ENCODE data around the gene ARL3.

ARL3 gene

DNA sequence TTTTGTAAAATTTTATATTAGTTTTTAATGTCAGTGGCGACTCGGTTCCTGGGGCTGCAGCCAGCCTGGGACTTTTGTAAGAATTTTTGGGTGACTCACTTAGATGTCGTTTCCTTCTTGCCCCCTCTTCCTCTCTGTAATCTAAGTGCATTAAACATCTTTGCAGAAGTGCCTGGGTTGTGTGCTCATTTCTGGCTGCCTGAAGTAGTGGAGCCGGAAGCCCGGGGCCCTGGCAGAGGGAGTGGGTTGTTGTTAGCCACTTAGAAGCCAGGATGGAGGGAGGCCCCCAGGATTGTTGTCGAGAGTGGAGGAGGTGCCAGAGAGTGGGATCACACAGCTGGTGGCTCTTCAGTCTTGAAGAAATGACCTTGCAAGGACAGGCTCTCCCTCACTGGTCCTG, 80.9 kb downstream of the ARL3 start:
- DNase-seq = peak; percentile 30

DNA sequence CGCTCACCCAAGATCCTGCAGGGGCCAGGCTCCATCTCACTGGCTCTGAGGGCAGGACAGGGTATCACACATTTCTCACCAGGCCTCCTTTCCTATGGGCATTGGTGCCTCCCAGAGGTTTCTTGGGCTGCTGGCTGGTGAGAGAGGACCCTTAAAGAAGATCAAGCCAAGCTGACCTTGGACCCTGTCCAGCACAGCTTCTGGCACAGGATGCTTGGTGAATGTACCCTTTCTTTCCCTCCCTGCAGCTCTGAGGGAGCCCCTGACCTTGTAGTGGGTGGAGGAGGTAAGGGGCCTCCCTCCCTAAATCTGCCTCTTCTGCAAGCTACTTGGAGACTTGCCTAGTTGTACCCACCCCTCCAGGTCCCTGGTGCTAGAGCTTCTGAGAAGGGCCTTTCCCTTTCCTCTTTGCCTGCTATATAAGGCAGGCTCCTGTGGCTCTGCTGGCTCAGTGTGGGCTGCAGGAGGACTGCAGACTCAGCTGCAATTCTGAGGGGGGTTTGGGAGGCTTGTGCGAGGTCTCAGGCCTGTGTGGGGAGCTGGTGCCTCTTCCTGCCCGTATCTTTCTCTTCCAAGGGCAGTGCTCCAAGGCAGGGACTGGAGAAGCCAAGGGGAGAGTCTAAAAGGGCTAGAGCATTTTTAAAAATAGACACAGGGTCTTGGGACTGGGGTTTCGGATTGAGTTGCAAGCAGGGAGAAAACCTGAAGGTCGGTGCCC, 81.6 kb downstream of the ARL3 start:
- no peak for DNase-seq

GRCh38 chr10:102631525-102632393, 82.4 kb downstream of the ARL3 start:
- no peak for DNase-seq

DNA sequence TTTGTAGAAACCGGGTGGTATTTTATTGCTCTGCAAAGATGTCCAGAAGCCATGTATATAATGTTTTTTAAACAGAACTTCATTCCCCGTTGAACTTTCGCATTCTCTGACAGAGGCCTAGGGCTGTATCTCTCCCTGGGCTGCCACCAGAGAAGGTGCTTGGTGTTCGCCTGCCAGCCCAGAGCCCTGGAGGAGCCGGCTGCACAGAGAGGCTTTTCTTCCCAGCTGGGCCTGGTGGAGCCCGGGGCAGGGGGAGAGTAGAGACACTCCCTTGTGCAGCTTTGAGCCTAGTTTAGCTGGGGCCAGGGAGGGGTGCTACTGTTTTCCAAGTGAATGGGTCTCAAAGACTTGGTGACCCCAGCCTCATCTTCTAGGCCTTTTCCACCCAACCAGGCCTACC, 83.5 kb downstream of the ARL3 start:
- DNase-seq = no peak

- no peak for DNase-seq
Observed at GRCh38 chr10:102629661-102630614, 84.3 kb downstream of the ARL3 start.

GRCh38 chr10:102628451-102628911, 85.7 kb downstream of the ARL3 start:
- DNase-seq = no peak

DNA sequence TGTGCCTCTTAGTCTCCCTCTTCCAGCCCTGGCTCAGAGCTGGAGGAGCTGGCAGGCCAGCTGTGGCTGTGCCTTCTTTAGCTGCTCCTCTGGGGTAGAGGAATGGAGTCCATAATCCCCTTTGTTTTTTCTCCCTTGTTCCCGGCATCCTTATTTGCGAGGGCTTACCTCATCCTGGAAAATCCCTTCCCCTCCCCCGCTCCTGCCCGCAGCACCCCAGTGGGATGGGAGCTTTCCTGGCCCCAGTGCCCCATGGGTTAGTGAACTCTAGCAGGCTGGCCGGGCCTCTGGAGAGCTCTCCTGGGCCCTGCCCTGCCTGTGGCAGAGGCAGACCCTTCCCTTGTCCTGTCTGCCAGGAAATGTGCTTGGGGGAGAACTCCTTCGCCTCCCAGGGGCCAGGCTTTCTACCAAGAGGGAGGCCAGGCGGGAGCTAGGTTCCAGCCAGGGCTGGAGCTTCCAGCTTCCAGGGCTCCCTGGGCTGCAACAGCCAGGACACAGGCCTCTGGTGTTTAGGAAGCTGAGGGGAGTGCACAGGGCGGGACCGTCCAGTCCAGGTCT, 86.4 kb downstream of the ARL3 start:
- DNase-seq = no peak

DNA sequence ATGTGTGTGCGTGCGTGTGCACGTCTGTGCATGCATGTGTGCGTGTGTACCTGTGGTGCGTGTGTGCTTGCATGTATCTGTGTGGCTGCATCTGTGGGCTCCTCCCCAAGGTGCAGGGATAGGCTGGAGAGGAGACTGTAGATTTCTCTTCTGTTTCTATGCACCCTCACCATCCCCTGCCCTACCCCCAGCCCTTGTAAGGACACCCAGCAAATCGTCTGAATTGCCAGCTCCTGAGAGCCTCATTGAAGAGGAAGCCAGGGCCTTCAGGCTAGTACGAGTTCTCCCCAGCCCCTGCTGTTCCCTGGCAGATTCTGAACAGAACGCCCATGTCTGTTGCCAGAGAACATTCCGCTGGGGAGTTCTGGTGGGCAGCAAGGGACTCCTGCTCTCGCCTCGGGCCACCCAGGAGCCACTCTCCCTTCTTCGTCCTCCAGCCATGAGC, 86.9 kb downstream of the ARL3 start:
- no peak for DNase-seq

GRCh38 chr10:102626026-102626685, 88.0 kb downstream of the ARL3 start:
- DNase-seq = no peak

GRCh38 chr10:102624751-102625645, 89.2 kb downstream of the ARL3 start:
- no peak for DNase-seq

- no peak for DNase-seq
Observed at GRCh38 chr10:102624094-102624493, 90.1 kb downstream of the ARL3 start.

All from CD4-positive, alpha-beta T cell treated with Interleukin-17A for 1 hour (primary cell).